AG04449 (cell line): ENCODE data around the gene KSR2.

ENCODE experiments used
- CTCF ChIA-PET: fragments of 350-600 bp; formaldehyde crosslinking; extraction: SDS; loops from one replicate; lab custom pipeline; 2021; ENCODE audit warnings: antibody characterized with exemption; lab: Yijun Ruan, JAX
- POLR2A ChIA-PET: fragments of 400-600, 350-600 bp; formaldehyde crosslinking; extraction: SDS; loops from one replicate; lab custom pipeline; 2020; ENCODE audit warnings: antibody characterized with exemption, inconsistent platforms; lab: Yijun Ruan, JAX
- DNase-seq: peaks from one replicate; pipeline ENCODE4 v3.0.0-alpha.2; 2010; ENCODE audit warnings: low read depth, low spot score
- H3K4me3 ChIP-seq: 2 replicates; pipeline ENCODE4 v1.5.1; 2011; ENCODE audit warnings: low read depth, mild to moderate bottlenecking, control low read depth, low read length
- TF ChIP-seq, protein P1 (sequence below): IDR thresholded peaks from one replicate; pipeline ENCODE4 v1.5.1; 2011; ENCODE audit warnings: mild to moderate bottlenecking, moderate library complexity, low read length, control low read depth, inconsistent platforms; ENCODE audit not compliant: insufficient read depth; ENCODE audit errors: missing control alignments

KSR2 gene

DNA sequence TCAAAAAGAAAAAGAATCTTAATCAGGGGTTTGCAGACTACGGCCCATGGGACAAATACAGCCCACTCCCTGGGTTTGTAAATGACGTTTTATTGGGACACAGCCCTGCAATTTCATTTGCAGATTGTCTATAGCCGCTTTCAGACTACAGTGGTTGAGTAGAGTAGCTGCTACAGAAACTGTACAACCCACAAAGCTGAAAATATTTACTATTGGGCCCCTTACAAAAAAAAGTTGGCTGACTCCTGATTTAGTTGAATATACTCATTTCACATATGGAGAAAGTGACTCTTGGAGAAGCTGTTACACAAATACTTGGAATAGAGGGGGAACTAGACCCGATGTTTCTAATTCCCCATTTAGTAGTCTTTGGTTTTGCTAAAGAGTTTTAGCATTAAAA is 444.8 kb downstream of the KSR2 start:
- POLR2A ChIA-PET = no interaction called here
- CTCF ChIA-PET = no interaction called here
- TF ChIP-seq, protein P1, sequence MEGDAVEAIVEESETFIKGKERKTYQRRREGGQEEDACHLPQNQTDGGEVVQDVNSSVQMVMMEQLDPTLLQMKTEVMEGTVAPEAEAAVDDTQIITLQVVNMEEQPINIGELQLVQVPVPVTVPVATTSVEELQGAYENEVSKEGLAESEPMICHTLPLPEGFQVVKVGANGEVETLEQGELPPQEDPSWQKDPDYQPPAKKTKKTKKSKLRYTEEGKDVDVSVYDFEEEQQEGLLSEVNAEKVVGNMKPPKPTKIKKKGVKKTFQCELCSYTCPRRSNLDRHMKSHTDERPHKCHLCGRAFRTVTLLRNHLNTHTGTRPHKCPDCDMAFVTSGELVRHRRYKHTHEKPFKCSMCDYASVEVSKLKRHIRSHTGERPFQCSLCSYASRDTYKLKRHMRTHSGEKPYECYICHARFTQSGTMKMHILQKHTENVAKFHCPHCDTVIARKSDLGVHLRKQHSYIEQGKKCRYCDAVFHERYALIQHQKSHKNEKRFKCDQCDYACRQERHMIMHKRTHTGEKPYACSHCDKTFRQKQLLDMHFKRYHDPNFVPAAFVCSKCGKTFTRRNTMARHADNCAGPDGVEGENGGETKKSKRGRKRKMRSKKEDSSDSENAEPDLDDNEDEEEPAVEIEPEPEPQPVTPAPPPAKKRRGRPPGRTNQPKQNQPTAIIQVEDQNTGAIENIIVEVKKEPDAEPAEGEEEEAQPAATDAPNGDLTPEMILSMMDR = no peak
- no peak for DNase-seq
- no peak overlapping the region for H3K4me3 ChIP-seq

DNA sequence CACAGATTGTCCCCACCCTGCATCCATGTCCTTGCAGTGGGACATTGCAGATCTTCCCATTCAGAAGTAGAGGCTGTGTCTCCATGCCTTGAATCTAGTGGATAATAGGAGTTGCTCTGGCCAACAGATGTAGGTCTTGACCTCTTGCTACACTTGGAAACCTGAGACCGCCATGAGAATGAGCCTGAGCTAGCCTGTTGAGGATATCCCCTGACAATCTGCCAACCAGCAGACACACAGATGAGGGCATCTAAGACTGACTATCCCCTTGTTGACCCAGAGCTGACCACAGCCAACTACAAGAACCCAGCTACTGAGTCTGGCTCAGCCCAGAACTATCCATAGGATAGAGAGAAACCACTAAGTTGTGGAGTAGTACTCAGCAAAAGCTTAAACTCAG is 446.2 kb downstream of the KSR2 start:
- TF ChIP-seq, protein P1 = no peak
- no peak for DNase-seq
- ChIA-PET POLR2A (no interaction called here), CTCF (interaction anchor here (0.9 kb wide), 1 partner anchor 327 kb away, joined by 3 read pairs; no protein-coding TSS in a partner anchor)
- H3K4me3 ChIP-seq = no peak overlapping the region

DNA sequence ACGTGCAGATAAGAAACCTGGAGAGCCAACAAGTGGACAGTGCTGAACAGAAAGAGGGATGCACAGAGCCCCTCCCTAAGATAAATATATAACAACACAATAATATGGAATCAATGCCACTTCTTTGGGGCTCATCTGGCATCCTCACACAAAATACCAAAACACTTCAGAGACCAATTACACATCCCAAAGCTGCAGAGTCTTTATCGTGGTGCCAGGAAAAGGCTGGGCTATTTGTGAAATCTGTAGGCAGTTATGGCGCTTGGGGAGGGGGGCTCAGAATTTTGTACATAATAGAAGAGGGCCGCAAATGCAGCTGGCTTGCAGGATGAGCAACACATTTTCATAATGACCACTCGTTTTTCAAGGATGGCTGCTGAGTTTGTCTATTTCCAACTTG is 446.9 kb downstream of the KSR2 start:
- CTCF ChIA-PET = no interaction called here

DNA sequence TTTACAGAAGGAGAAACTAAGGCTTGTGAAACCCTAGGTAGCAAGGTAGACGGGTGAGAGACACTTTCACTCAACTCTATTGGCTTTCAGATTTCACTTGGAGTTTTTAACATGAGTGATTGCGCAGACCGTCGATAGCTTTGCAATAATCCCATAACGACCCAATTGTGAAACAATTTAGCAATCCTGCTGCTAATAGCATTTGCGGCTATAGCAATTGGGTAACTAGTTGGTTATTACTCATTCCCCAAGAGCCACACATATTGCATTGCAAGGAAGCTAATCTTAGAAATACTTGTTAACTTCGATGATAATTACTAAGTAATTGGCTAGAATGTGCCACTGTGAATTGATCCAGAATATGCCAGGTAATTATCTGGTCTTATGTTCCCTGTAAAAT is 447.4 kb downstream of the KSR2 start:
- TF ChIP-seq, protein P1 = no peak
- ChIA-PET CTCF (no interaction called here), POLR2A (no interaction called here)
- H3K4me3 ChIP-seq = no peak overlapping the region
- DNase-seq = no peak

More for the DNA sequence above, 446.9 kb downstream of the KSR2 start:
- POLR2A ChIA-PET = no interaction called here
- H3K4me3 ChIP-seq = no peak overlapping the region
- no peak for DNase-seq
- TF ChIP-seq, protein P1 = no peak

DNA sequence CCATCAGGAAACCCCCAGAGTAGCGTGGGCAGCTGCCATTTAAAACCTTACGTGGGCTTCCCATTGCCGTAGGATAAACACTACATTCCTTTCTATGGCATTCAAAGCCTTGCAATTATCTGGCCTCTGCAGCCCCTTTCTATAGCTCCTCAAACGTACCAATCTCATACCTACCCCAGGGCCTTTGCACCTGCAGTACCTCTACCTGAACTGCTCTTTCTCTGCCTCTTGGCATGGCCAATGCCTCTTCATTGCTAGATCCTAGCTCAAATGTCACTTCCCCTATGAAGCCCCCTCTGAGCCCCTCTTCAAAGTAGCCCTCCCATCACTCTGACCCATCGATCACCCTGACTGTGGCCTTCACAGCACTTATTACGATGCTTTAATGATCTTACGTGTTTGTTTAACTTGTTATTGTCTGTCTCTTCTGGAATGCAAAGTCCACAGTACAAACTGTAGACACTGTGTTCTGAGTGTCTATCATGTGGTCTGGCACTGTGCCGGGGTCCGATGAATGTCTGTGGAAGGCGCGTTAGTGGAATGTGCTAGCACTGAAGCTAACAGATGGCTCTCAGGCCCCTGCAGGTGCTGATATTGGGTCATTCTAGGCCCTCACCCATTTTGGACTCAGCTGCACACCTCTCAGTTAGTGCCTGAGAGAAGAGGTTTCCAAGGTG is 450.1 kb downstream of the KSR2 start:
- CTCF ChIA-PET = interaction anchor here (0.6 kb wide), 1 partner anchor 316 kb away, joined by 3 read pairs; no protein-coding TSS in a partner anchor
- DNase-seq = no peak
- H3K4me3 ChIP-seq = no peak overlapping the region
- TF ChIP-seq, protein P1 = no peak
- POLR2A ChIA-PET = no interaction called here

DNA sequence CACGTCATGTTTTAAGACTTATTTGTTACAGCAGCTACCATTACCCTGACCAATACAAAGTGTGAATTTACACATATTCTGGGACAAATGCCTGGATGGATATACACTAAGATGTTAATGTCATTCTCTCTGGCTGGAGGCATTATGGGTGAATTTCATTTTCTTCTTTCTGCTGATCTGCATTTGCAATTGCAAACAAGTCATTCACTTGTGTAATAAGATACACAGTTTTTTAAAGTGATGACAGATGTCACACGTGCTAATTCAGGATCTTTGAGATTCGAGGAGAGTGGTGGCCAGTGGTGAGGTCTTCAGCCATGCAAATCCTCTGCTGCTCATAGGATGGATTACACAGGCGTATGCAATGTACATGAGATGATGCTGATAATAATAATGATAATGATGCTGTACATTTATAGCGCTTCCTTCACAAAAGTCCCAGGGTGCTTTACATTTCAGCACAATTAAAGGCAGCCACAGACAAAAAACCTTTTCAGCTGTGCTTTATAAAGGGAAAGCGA is 451.5 kb downstream of the KSR2 start:
- TF ChIP-seq, protein P1 = no peak
- no peak for DNase-seq
- no peak overlapping the region for H3K4me3 ChIP-seq
- CTCF ChIA-PET = no interaction called here
- POLR2A ChIA-PET = no interaction called here
